ENCODE measurements around the gene ATG7. TPM values are rescaled to one million over a fixed set of nuclear protein-coding genes. Genes with fewer than 3 reads are reported as not detected.

Gene ATG7
- total RNA-seq, 2 donors from 2014 or later: 33.9 to 38.4 TPM

DNA sequence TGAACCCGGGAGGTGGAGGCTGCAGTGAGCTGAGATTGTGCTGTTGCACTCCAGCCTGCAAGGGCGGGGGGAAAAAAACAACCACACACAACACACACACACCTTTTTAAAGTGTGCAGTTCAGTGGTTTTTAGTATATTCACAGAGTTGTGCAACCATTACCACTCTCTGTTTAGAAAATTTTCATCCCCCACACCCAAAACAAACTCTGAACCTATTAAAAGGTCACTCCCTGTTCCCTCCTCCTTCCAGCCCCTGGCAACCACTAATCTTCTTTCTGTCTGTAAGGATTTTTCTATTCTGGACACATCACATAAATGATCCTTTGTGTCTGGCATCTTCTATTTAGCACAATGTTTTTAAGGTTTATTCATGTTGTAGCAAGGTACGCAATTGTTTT is 159.1 kb downstream of the ATG7 start:
- Mint-ChIP-seq H3K27ac (no peak overlapping the region), H3K9me3 (no peaks in the 10 kb centered on the region), H3K4me3 (no peak overlapping the region), H3K4me1 (peaks cover 5% of the 10 kb centered on the region), H3K27me3 (ENCODE audit: insufficient read depth) (no peaks in the 10 kb centered on the region), H3K36me3 (ENCODE audit: low read depth) (peaks cover 5% of the 10 kb centered on the region)
- no peak for DNase-seq
- no peaks in the 10 kb centered on the region for H3K4me1 ChIP-seq (ENCODE audit: control insufficient read depth, insufficient read depth, low read length)
- H3K27me3 ChIP-seq (ENCODE audit: control insufficient read depth, insufficient read depth, low read length, poor library complexity, severe bottlenecking): no peaks in the 10 kb centered on the region
- no peak overlapping the region for H3K4me3 ChIP-seq (ENCODE audit: low read length)
- no peaks in the 10 kb centered on the region for H3K9me3 ChIP-seq (ENCODE audit: control insufficient read depth, low read length)
- 94% methylated on average over 3 of the region's 3 CpGs; no CpG with 5 or more reads in 1 of the 2 experiments for WGBS, 2 experiments (ENCODE audit: insufficient coverage in 1 of 2, insufficient read length in 1 of 2)
- H3K27ac ChIP-seq (ENCODE audit: low read depth, low read length): no peak overlapping the region
- H3K9ac ChIP-seq (ENCODE audit: extremely low read depth, low read length, poor library complexity, severe bottlenecking): no peak overlapping the region
- H3K36me3 ChIP-seq (ENCODE audit: control insufficient read depth, insufficient read depth, low read length): no peaks in the 10 kb centered on the region
- TF ChIP-seq CTCF (conservative IDR thresholded peaks at IDR 0.05): no peak

DNA sequence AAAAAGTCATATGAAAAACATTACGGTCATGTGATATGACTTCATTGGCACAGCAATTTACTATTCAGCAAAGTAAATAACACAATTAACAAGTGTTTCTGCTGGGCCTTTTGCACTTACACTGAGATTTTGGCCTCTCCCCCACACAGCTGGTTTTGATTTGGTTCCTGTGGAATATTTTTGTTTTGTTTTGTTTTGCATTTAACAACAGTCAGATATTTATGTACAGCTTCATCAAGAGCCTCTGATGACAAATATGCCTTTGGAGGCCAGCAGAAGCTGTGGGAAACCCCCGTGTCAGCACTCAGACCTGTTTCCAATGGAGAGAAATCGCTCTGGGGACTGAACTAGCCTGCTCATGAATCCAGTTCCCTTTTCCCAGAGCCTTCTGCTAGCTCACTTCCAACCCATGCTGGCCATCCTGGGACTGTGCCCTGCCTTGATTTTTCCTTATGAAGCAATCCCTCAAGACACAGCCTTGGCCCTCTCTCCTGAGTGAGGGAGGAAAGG is 161.9 kb downstream of the ATG7 start:
- Histone ChIP-seq H3K27me3 (ENCODE audit: control insufficient read depth, insufficient read depth, low read length, poor library complexity, severe bottlenecking) (no peaks in the 10 kb centered on the region), H3K9ac (ENCODE audit: extremely low read depth, low read length, poor library complexity, severe bottlenecking) (no peak overlapping the region), H3K36me3 (ENCODE audit: control insufficient read depth, insufficient read depth, low read length) (no peaks in the 10 kb centered on the region), H3K4me3 (ENCODE audit: low read length) (no peak overlapping the region), H3K4me1 (ENCODE audit: control insufficient read depth, insufficient read depth, low read length) (no peaks in the 10 kb centered on the region), H3K9me3 (ENCODE audit: control insufficient read depth, low read length) (no peaks in the 10 kb centered on the region), H3K27ac (ENCODE audit: low read depth, low read length) (no peak overlapping the region)
- H3K4me1 Mint-ChIP-seq: peaks cover 14% of the 10 kb centered on the region
- WGBS, 2 experiments (ENCODE audit: insufficient coverage in 1 of 2, insufficient read length in 1 of 2): 88 to 91% methylated on average over 2 to 3 of the region's 3 CpGs
- no peak for TF ChIP-seq CTCF (conservative IDR thresholded peaks at IDR 0.05)
- H3K36me3 Mint-ChIP-seq (ENCODE audit: low read depth): no peaks in the 10 kb centered on the region
- no peaks in the 10 kb centered on the region for H3K9me3 Mint-ChIP-seq
- no peak overlapping the region for H3K27ac Mint-ChIP-seq
- no peak overlapping the region for H3K4me3 Mint-ChIP-seq
- H3K27me3 Mint-ChIP-seq (ENCODE audit: insufficient read depth): no peaks in the 10 kb centered on the region
- no peak for DNase-seq

- H3K36me3 ChIP-seq (ENCODE audit: control insufficient read depth, insufficient read depth, low read length): no peaks in the 10 kb centered on the region
- no peaks in the 10 kb centered on the region for H3K27me3 Mint-ChIP-seq (ENCODE audit: insufficient read depth)
- H3K27ac Mint-ChIP-seq: no peak overlapping the region
- no peaks in the 10 kb centered on the region for H3K9me3 ChIP-seq (ENCODE audit: control insufficient read depth, low read length)
- no peaks in the 10 kb centered on the region for H3K36me3 Mint-ChIP-seq (ENCODE audit: low read depth)
- WGBS, 2 experiments (ENCODE audit: insufficient coverage in 1 of 2, insufficient read length in 1 of 2): 94 to 95% methylated on average over 4 to 5 of the region's 6 CpGs
- H3K27ac ChIP-seq (ENCODE audit: low read depth, low read length): no peak overlapping the region
- H3K9ac ChIP-seq (ENCODE audit: extremely low read depth, low read length, poor library complexity, severe bottlenecking): no peak overlapping the region
- H3K4me1 Mint-ChIP-seq: peaks cover 14% of the 10 kb centered on the region
- H3K9me3 Mint-ChIP-seq: no peaks in the 10 kb centered on the region
- H3K4me3 Mint-ChIP-seq: no peak overlapping the region
- no peak for TF ChIP-seq CTCF (conservative IDR thresholded peaks at IDR 0.05)
- H3K4me1 ChIP-seq (ENCODE audit: control insufficient read depth, insufficient read depth, low read length): no peaks in the 10 kb centered on the region
- H3K27me3 ChIP-seq (ENCODE audit: control insufficient read depth, insufficient read depth, low read length, poor library complexity, severe bottlenecking): no peaks in the 10 kb centered on the region
- no peak for DNase-seq
- no peak overlapping the region for H3K4me3 ChIP-seq (ENCODE audit: low read length)
These were observed 162.4 kb downstream of the ATG7 start for GRCh38 chr3:11434563-11435096.
